ENCODE measurements around the gene HTRA1. TPM values are rescaled to one million over a fixed set of nuclear protein-coding genes. Genes with fewer than 3 reads are reported as not detected.

The HTRA1 gene
- total RNA-seq, 2 experiments from 2014 or later: not detected

- ATAC-seq (no peak), DNase-seq (no peak)
- H3K27me3 Mint-ChIP-seq: no peaks in the 10 kb centered on the region
- H3K27ac Mint-ChIP-seq: no peak overlapping the region
- intact Hi-C loops (cut with DNase I, micrococcal nuclease): loop anchor here in 1 of 2 experiments (5.0 kb wide), 1 partner anchor 57 kb away; no protein-coding TSS in a partner anchor
- no peaks in the 10 kb centered on the region for H3K36me3 Mint-ChIP-seq (ENCODE audit: low read depth)
- POLR2A ChIA-PET: no interaction called here
- no peaks in the 10 kb centered on the region for H3K9me3 Mint-ChIP-seq (ENCODE audit: low read depth)
- H3K4me3 Mint-ChIP-seq: no peak overlapping the region
- peaks cover 5% of the 10 kb centered on the region for H3K4me1 Mint-ChIP-seq
- CTCF ChIA-PET: interaction anchor here (0.5 to 0.6 kb wide), 2 partner anchors 75 to 381 kb away, joined by 3 read pairs; no protein-coding TSS in a partner anchor
Measured at GRCh38 chr10:122510736-122511135, 49.4 kb downstream of the HTRA1 start.

GRCh38 chr10:122513053-122513452 lies 51.7 kb downstream of the HTRA1 start:
- Mint-ChIP-seq H3K36me3 (ENCODE audit: low read depth) (no peaks in the 10 kb centered on the region), H3K27ac (no peak overlapping the region), H3K4me3 (no peak overlapping the region), H3K27me3 (no peaks in the 10 kb centered on the region), H3K4me1 (peaks cover 16% of the 10 kb centered on the region), H3K9me3 (ENCODE audit: low read depth) (no peaks in the 10 kb centered on the region)
- POLR2A ChIA-PET: no interaction called here
- intact Hi-C loops (cut with DNase I, micrococcal nuclease): loop anchor here in 1 of 2 experiments (5.0 kb wide), 1 partner anchor 54 kb away; no protein-coding TSS in a partner anchor
- ATAC-seq: no peak
- CTCF ChIA-PET: interaction anchor here (0.8 to 2.5 kb wide), 2 partner anchors 53 to 245 kb away, joined by 3 to 9 read pairs; no protein-coding TSS in a partner anchor
- no peak for DNase-seq

GRCh38 chr10:122514045-122514840 lies 52.9 kb downstream of the HTRA1 start:
- CTCF ChIA-PET: interaction anchor here (1.5 kb wide), 1 partner anchor 34 kb away, joined by 5 read pairs; no protein-coding TSS in a partner anchor
- intact Hi-C loops (cut with DNase I, micrococcal nuclease): loop anchor here in 1 of 2 experiments (5.0 kb wide), 1 partner anchor 53 kb away; no protein-coding TSS in a partner anchor
- ATAC-seq (no peak), DNase-seq (no peak)
- Mint-ChIP-seq H3K27me3 (no peaks in the 10 kb centered on the region), H3K4me1 (peaks cover 16% of the 10 kb centered on the region), H3K9me3 (ENCODE audit: low read depth) (no peaks in the 10 kb centered on the region), H3K27ac (no peak overlapping the region), H3K4me3 (no peak overlapping the region), H3K36me3 (ENCODE audit: low read depth) (no peaks in the 10 kb centered on the region)
- POLR2A ChIA-PET: interaction anchor here (0.6 kb wide), 1 partner anchor 1387 kb away, joined by 6 read pairs; no protein-coding TSS in a partner anchor

GRCh38 chr10:122515022-122515424 lies 53.7 kb downstream of the HTRA1 start:
- Mint-ChIP-seq H3K4me1 (peaks cover 16% of the 10 kb centered on the region), H3K27me3 (no peaks in the 10 kb centered on the region), H3K9me3 (ENCODE audit: low read depth) (no peaks in the 10 kb centered on the region), H3K4me3 (no peak overlapping the region), H3K36me3 (ENCODE audit: low read depth) (no peaks in the 10 kb centered on the region), H3K27ac (no peak overlapping the region)
- DNase-seq: no peak
- no peak for ATAC-seq
- ChIA-PET CTCF (interaction anchor here (1.4 to 1.5 kb wide), 2 partner anchors 34 to 51 kb away, joined by 5 to 6 read pairs; no protein-coding TSS in a partner anchor), POLR2A (no interaction called here)
- intact Hi-C loops (cut with DNase I, micrococcal nuclease): no loop called here

- H3K36me3 Mint-ChIP-seq (ENCODE audit: low read depth): no peaks in the 10 kb centered on the region
- intact Hi-C loops (cut with DNase I, micrococcal nuclease): no loop called here
- peak; percentile 69 for DNase-seq
- POLR2A ChIA-PET: no interaction called here
- H3K4me1 Mint-ChIP-seq: peaks cover 16% of the 10 kb centered on the region
- no peaks in the 10 kb centered on the region for H3K9me3 Mint-ChIP-seq (ENCODE audit: low read depth)
- no peaks in the 10 kb centered on the region for H3K27me3 Mint-ChIP-seq
- no peak overlapping the region for H3K4me3 Mint-ChIP-seq
- CTCF ChIA-PET: interaction anchor here (1.4 to 1.5 kb wide), 2 partner anchors 33 to 50 kb away, joined by 5 to 6 read pairs; no protein-coding TSS in a partner anchor
- peak; percentile 85 for ATAC-seq
- no peak overlapping the region for H3K27ac Mint-ChIP-seq
Measured at GRCh38 chr10:122515588-122516231, 54.4 kb downstream of the HTRA1 start.

GRCh38 chr10:122516734-122517133 lies 55.4 kb downstream of the HTRA1 start:
- no peaks in the 10 kb centered on the region for H3K9me3 Mint-ChIP-seq (ENCODE audit: low read depth)
- POLR2A ChIA-PET: no interaction called here
- CTCF ChIA-PET: no interaction called here

GRCh38 chr10:122519144-122519543 lies 57.8 kb downstream of the HTRA1 start:
- intact Hi-C loops (cut with DNase I, micrococcal nuclease): no loop called here
- Mint-ChIP-seq H3K9me3 (ENCODE audit: low read depth) (no peaks in the 10 kb centered on the region), H3K4me3 (no peak overlapping the region), H3K36me3 (ENCODE audit: low read depth) (no peaks in the 10 kb centered on the region), H3K27me3 (no peaks in the 10 kb centered on the region), H3K4me1 (peaks cover 16% of the 10 kb centered on the region), H3K27ac (no peak overlapping the region)
- ChIA-PET CTCF (interaction anchor here (0.6 kb wide), 1 partner anchor 32 kb away, joined by 3 read pairs; no protein-coding TSS in a partner anchor), POLR2A (no interaction called here)
- no peak for ATAC-seq
- DNase-seq: no peak

More at GRCh38 chr10:122516734-122517133, 55.4 kb downstream of the HTRA1 start:
- Mint-ChIP-seq H3K27ac (no peak overlapping the region), H3K4me3 (no peak overlapping the region), H3K4me1 (peaks cover 16% of the 10 kb centered on the region), H3K27me3 (no peaks in the 10 kb centered on the region), H3K36me3 (ENCODE audit: low read depth) (no peaks in the 10 kb centered on the region)
- ATAC-seq (no peak), DNase-seq (no peak)
- intact Hi-C loops (cut with DNase I, micrococcal nuclease): no loop called here

- Mint-ChIP-seq H3K36me3 (ENCODE audit: low read depth) (no peaks in the 10 kb centered on the region), H3K27me3 (no peaks in the 10 kb centered on the region), H3K9me3 (ENCODE audit: low read depth) (no peaks in the 10 kb centered on the region), H3K4me3 (no peak overlapping the region), H3K4me1 (peaks cover 16% of the 10 kb centered on the region), H3K27ac (no peak overlapping the region)
- ChIA-PET POLR2A (no interaction called here), CTCF (no interaction called here)
- intact Hi-C loops (cut with DNase I, micrococcal nuclease): no loop called here
- ATAC-seq (no peak), DNase-seq (no peak)
Measured at GRCh38 chr10:122519873-122520272, 58.5 kb downstream of the HTRA1 start.

GRCh38 chr10:122521011-122521410 lies 59.7 kb downstream of the HTRA1 start:
- H3K27ac Mint-ChIP-seq: no peak overlapping the region
- H3K4me3 Mint-ChIP-seq: no peak overlapping the region
- H3K9me3 Mint-ChIP-seq (ENCODE audit: low read depth): no peaks in the 10 kb centered on the region
- DNase-seq (no peak), ATAC-seq (no peak)
- intact Hi-C loops (cut with DNase I, micrococcal nuclease): no loop called here
- H3K27me3 Mint-ChIP-seq: no peaks in the 10 kb centered on the region
- ChIA-PET CTCF (interaction anchor here (0.6 to 1.1 kb wide), 2 partner anchors 24 to 44 kb away, joined by 3 to 4 read pairs; no protein-coding TSS in a partner anchor), POLR2A (no interaction called here)
- no peaks in the 10 kb centered on the region for H3K36me3 Mint-ChIP-seq (ENCODE audit: low read depth)
- peaks cover 9% of the 10 kb centered on the region for H3K4me1 Mint-ChIP-seq

- no peaks in the 10 kb centered on the region for H3K4me1 Mint-ChIP-seq
- no peaks in the 10 kb centered on the region for H3K9me3 Mint-ChIP-seq (ENCODE audit: low read depth)
- H3K27ac Mint-ChIP-seq: no peak overlapping the region
- DNase-seq (no peak), ATAC-seq (no peak)
- no peaks in the 10 kb centered on the region for H3K36me3 Mint-ChIP-seq (ENCODE audit: low read depth)
- no peak overlapping the region for H3K4me3 Mint-ChIP-seq
- ChIA-PET CTCF (interaction anchor here (1.3 to 1.6 kb wide), 2 partner anchors 39 to 40 kb away, joined by 3 to 4 read pairs; no protein-coding TSS in a partner anchor), POLR2A (no interaction called here)
- H3K27me3 Mint-ChIP-seq: no peaks in the 10 kb centered on the region
- intact Hi-C loops (cut with DNase I, micrococcal nuclease): loop anchor here in 1 of 2 experiments (1.0 kb wide), 1 partner anchor 40 kb away; no protein-coding TSS in a partner anchor
Measured at GRCh38 chr10:122524811-122525210, 63.5 kb downstream of the HTRA1 start.

- peaks cover 4% of the 10 kb centered on the region for H3K27me3 Mint-ChIP-seq
- H3K4me3 Mint-ChIP-seq: no peak overlapping the region
- no peak for ATAC-seq
- no peaks in the 10 kb centered on the region for H3K9me3 Mint-ChIP-seq (ENCODE audit: low read depth)
- peak; percentile 26 for DNase-seq
- POLR2A ChIA-PET: no interaction called here
- no peak overlapping the region for H3K27ac Mint-ChIP-seq
- intact Hi-C loops (cut with DNase I, micrococcal nuclease): loop anchor here in 1 of 2 experiments (1.0 kb wide), 1 partner anchor 40 kb away; no protein-coding TSS in a partner anchor
- H3K4me1 Mint-ChIP-seq: no peaks in the 10 kb centered on the region
- no peaks in the 10 kb centered on the region for H3K36me3 Mint-ChIP-seq (ENCODE audit: low read depth)
- CTCF ChIA-PET: interaction anchor here (0.6 to 1.3 kb wide), 4 partner anchors 20 to 183 kb away, joined by 3 to 4 read pairs (median 3); no protein-coding TSS in a partner anchor
Measured at GRCh38 chr10:122525788-122526187, 64.4 kb downstream of the HTRA1 start.
